Caco-2 (cell line): ENCODE data around the gene CROCC. TPM values are rescaled to one million over a fixed set of nuclear protein-coding genes. Genes with fewer than 3 reads are reported as not detected.

Experiments used
- BruUV-seq: library from RNA; stranded (reverse); fragments of 400-500 nt; replicated peaks from 2 replicates; lab custom pipeline; 2021; lab: Mats Ljungman, UMichigan
- CTCF ChIA-PET: fragments of 300-600 bp; sonication (Branson Sonifier 250); formaldehyde crosslinking; loops from one replicate; lab custom pipeline; 2022; ENCODE audit warnings: antibody characterized with exemption; lab: Charles Lee
- POLR2A ChIA-PET: fragments of 300-600 bp; sonication (Branson Sonifier 250); formaldehyde crosslinking; loops from one replicate; lab custom pipeline; 2022; ENCODE audit warnings: antibody characterized with exemption; lab: Charles Lee
- DNase-seq, 2 experiments: peaks; one replicate each; pipeline versions ENCODE4 v3.0.0 to v3.0.0-alpha.2; 2020 to 2022
- H3K27me3 ChIP-seq: replicated peaks from 2 replicates; pipeline ENCODE4 v1.6.0; 2011; ENCODE audit warnings: low read length; ENCODE audit not compliant: control insufficient read depth, insufficient read depth
- H3K36me3 ChIP-seq: 2 replicates; pipeline ENCODE4 v1.5.1; 2011; ENCODE audit warnings: low read length; ENCODE audit not compliant: control insufficient read depth, insufficient read depth
- H3K4me1 ChIP-seq: fragments of 250-450 bp; sonication (Bioruptor Pico); 2 replicates; pipeline ENCODE4 v1.5.1; 2020; ENCODE audit warnings: mild to moderate bottlenecking
- H3K4me3 ChIP-seq: 2 replicates; pipeline ENCODE4 v1.5.1; 2011; ENCODE audit warnings: low read depth, mild to moderate bottlenecking, control low read depth, low read length
- H3K9me3 ChIP-seq: fragments of 250-450 bp; sonication (Bioruptor Pico); 2 replicates; pipeline ENCODE4 v1.5.1; 2020; ENCODE audit warnings: mild to moderate bottlenecking, moderate library complexity
- H3K27ac Mint-ChIP-seq: one replicate; pipeline ENCODE4 v1.8.0; 2022; ENCODE audit warnings: mixed read lengths; ENCODE audit not compliant: unreplicated experiment
- H3K27me3 Mint-ChIP-seq: one replicate; pipeline ENCODE4 v1.8.0; 2022; ENCODE audit warnings: mixed read lengths; ENCODE audit not compliant: insufficient read depth, unreplicated experiment
- H3K36me3 Mint-ChIP-seq: one replicate; pipeline ENCODE4 v1.8.0; 2022; ENCODE audit warnings: mild to moderate bottlenecking, mixed read lengths; ENCODE audit not compliant: insufficient read depth, unreplicated experiment
- H3K4me1 Mint-ChIP-seq: one replicate; pipeline ENCODE4 v1.8.0; 2022; ENCODE audit warnings: low read depth, mixed read lengths; ENCODE audit not compliant: unreplicated experiment
- H3K4me3 Mint-ChIP-seq: one replicate; pipeline ENCODE4 v1.8.0; 2022; ENCODE audit warnings: mild to moderate bottlenecking, moderate library complexity, mixed read lengths; ENCODE audit not compliant: unreplicated experiment
- H3K9me3 Mint-ChIP-seq: one replicate; pipeline ENCODE4 v1.8.0; 2022; ENCODE audit warnings: mixed read lengths; ENCODE audit not compliant: unreplicated experiment
- CTCF ChIP-seq, 2 experiments: fragments of 200-600 bp in 1 of 2; IDR thresholded peaks; 1 replicate in 1 of 2; 2 replicates in 1 of 2; pipeline versions ENCODE4 v1.5.1 to v1.8.0; 2011 to 2022; ENCODE audit warnings: antibody characterized with exemption in 1 of 2, control low read depth in 1 of 2, inconsistent platforms in 1 of 2, low read depth in 1 of 2, low read length in 1 of 2, mild to moderate bottlenecking in 1 of 2, moderate library complexity in 1 of 2; ENCODE audit not compliant: insufficient read depth in 1 of 2, severe bottlenecking in 1 of 2, unreplicated experiment in 1 of 2
- intact Hi-C: fragments of 100-400 bp; cut with micrococcal nuclease; formaldehyde crosslinking; loops from one replicate; pipeline ENCODE4 v1.10.0; 2022; ENCODE audit not compliant: unreplicated experiment
- total RNA-seq: library from RNA; stranded (reverse); gene quantifications from 2 replicates; pipeline ENCODE4 v1.2.3, GENCODE V29; 2022

Gene CROCC
- total RNA-seq, 1 experiment from 2014 or later = 7.6 TPM

GRCh38 chr1:16998589-16998988 lies 76.9 kb downstream of the CROCC start:
- intact Hi-C loops = no loop called here
- no peak for DNase-seq
- no peaks in the 10 kb centered on the region for H3K9me3 ChIP-seq
- Mint-ChIP-seq H3K9me3 (no peaks in the 10 kb centered on the region), H3K4me1 (no peaks in the 10 kb centered on the region), H3K36me3 (peaks cover 9% of the 10 kb centered on the region), H3K27ac (no peak overlapping the region), H3K4me3 (no peak overlapping the region), H3K27me3 (no peaks in the 10 kb centered on the region)
- H3K27me3 ChIP-seq = no peaks in the 10 kb centered on the region
- TF ChIP-seq CTCF (IDR thresholded peaks at IDR 0.05; ENCODE audit: insufficient read depth in 1 of 2, low read depth in 1 of 2, low read length in 1 of 2, severe bottlenecking in 1 of 2, unreplicated experiment in 1 of 2) = no peak
- no TSS peak for BruUV-seq
- ChIA-PET CTCF (no interaction called here), POLR2A (no interaction called here)
- no peaks in the 10 kb centered on the region for H3K4me1 ChIP-seq
- no peak overlapping the region for H3K4me3 ChIP-seq
- no peaks in the 10 kb centered on the region for H3K36me3 ChIP-seq

GRCh38 chr1:16999863-17000262 lies 78.1 kb downstream of the CROCC start:
- Histone ChIP-seq H3K9me3 (no peaks in the 10 kb centered on the region), H3K4me1 (no peaks in the 10 kb centered on the region), H3K27me3 (no peaks in the 10 kb centered on the region), H3K36me3 (no peaks in the 10 kb centered on the region), H3K4me3 (no peak overlapping the region)
- CTCF ChIA-PET = interaction anchor here (0.7 to 0.8 kb wide), 2 partner anchors 13 to 39 kb away, joined by 4 read pairs; no protein-coding TSS in a partner anchor
- Mint-ChIP-seq H3K27ac (no peak overlapping the region), H3K4me3 (no peak overlapping the region), H3K9me3 (no peaks in the 10 kb centered on the region), H3K27me3 (no peaks in the 10 kb centered on the region), H3K4me1 (no peaks in the 10 kb centered on the region), H3K36me3 (peaks cover 9% of the 10 kb centered on the region)
- DNase-seq = no peak
- intact Hi-C loops = no loop called here
- BruUV-seq = no TSS peak
- TF ChIP-seq CTCF (IDR thresholded peaks at IDR 0.05; ENCODE audit: insufficient read depth in 1 of 2, low read depth in 1 of 2, low read length in 1 of 2, severe bottlenecking in 1 of 2, unreplicated experiment in 1 of 2) = peak in 1 of 2 experiments; percentile 10
- POLR2A ChIA-PET = no interaction called here

- Histone ChIP-seq H3K4me3 (no peak overlapping the region), H3K9me3 (no peaks in the 10 kb centered on the region), H3K36me3 (no peaks in the 10 kb centered on the region), H3K27me3 (no peaks in the 10 kb centered on the region), H3K4me1 (no peaks in the 10 kb centered on the region)
- Mint-ChIP-seq H3K4me3 (no peak overlapping the region), H3K27me3 (no peaks in the 10 kb centered on the region), H3K4me1 (no peaks in the 10 kb centered on the region), H3K36me3 (peaks cover 9% of the 10 kb centered on the region), H3K27ac (no peak overlapping the region), H3K9me3 (no peaks in the 10 kb centered on the region)
- TF ChIP-seq CTCF (IDR thresholded peaks at IDR 0.05; ENCODE audit: insufficient read depth in 1 of 2, low read depth in 1 of 2, low read length in 1 of 2, severe bottlenecking in 1 of 2, unreplicated experiment in 1 of 2) = no peak
- no TSS peak for BruUV-seq
- intact Hi-C loops = no loop called here
- CTCF ChIA-PET = no interaction called here
- POLR2A ChIA-PET = no interaction called here
- DNase-seq = no peak
Measured at GRCh38 chr1:17001760-17002523, 80.2 kb downstream of the CROCC start.
